A549 (cell line): ENCODE measurements around the gene TAAR5. TPM values are rescaled to one million over a fixed set of nuclear protein-coding genes. Genes with fewer than 3 reads are reported as not detected.
"Not testable (repeated sequence)": the region's sequence is repeated elsewhere in the genome, so short reads cannot be mapped to it uniquely, and the experiment has no call there.

Source experiments
- ATAC-seq, 2 experiments: fragments of 200-7000 bp in 1 of 2; fragments of >200 bp in 1 of 2; cut with Nextera tagmentation in 1 of 2; cut with Tn5 transposase in 1 of 2; 3 replicates each; pipeline versions ENCODE4 v1.8.0 to v1.9.1; 2018 to 2020; ENCODE audit warnings: mild to moderate bottlenecking in 1 of 2, moderate library complexity in 1 of 2
- CTCF ChIA-PET: fragments of 300-600 bp; sonication (Branson Sonifier 250); formaldehyde crosslinking; extraction: SDS; loops from one replicate; lab custom pipeline; 2021; ENCODE audit warnings: antibody characterized with exemption, inconsistent platforms; lab: Yijun Ruan, JAX
- POLR2A ChIA-PET: fragments of 350-600 bp; formaldehyde crosslinking; extraction: SDS; loops from one replicate; lab custom pipeline; 2021; ENCODE audit warnings: antibody characterized with exemption, inconsistent platforms; lab: Yijun Ruan, JAX
- DNase-seq, 2 experiments: peaks; one replicate each; pipeline versions ENCODE4 v3.0.0 to v3.0.0-alpha.2; 2011 to 2016; ENCODE audit warnings: low read depth in 1 of 2, low spot score in 1 of 2
- FAIRE-seq: peaks from 2 replicates; lab custom pipeline; 2011; peaks lifted over from hg19 to GRCh38; lab: Jason Lieb, UNC
- H3K27ac ChIP-seq, 2 experiments: fragments of >200 bp; sonication (Bioruptor Twin); formaldehyde crosslinking; 3 replicates each; pipeline ENCODE4 v1.5.1; 2016 to 2017
- H3K4me1 ChIP-seq: fragments of >200 bp; sonication (Bioruptor Twin); formaldehyde crosslinking; 3 replicates; pipeline ENCODE4 v1.6.1; 2016
- H3K4me2 ChIP-seq: fragments of >200 bp; sonication (Bioruptor Twin); formaldehyde crosslinking; 3 replicates; pipeline ENCODE4 v1.6.1; 2016
- H3K4me3 ChIP-seq: fragments of >200 bp; sonication (Bioruptor Twin); formaldehyde crosslinking; 3 replicates; pipeline ENCODE4 v1.5.1; 2016
- H3K9me3 ChIP-seq: fragments of >200 bp; sonication (Bioruptor Twin); formaldehyde crosslinking; 3 replicates; pipeline ENCODE4 v1.6.1; 2016
- CBX2 ChIP-seq: fragments of 200-600 bp; sonication (generic); IDR thresholded peaks from 2 replicates; pipeline ENCODE4 v1.6.1; 2016; ENCODE audit warnings: low read depth, mild to moderate bottlenecking, borderline replicate concordance
- CBX8 ChIP-seq: fragments of 200-600 bp; sonication (generic); IDR thresholded peaks from 2 replicates; pipeline ENCODE4 v1.6.1; 2016
- HMGXB4 ChIP-seq: fragments of 250-450 bp; sonication (Bioruptor Pico); IDR thresholded peaks from 2 replicates; pipeline ENCODE4 v1.5.0; 2021; ENCODE audit warnings: mild to moderate bottlenecking, moderate library complexity, borderline replicate concordance
- HOXA7 ChIP-seq: fragments of 250-450 bp; sonication (Bioruptor Pico); IDR thresholded peaks from 2 replicates; pipeline ENCODE4 v1.5.0; 2020; ENCODE audit warnings: mild to moderate bottlenecking, moderate library complexity
- HOXB5 ChIP-seq: fragments of 250-450 bp; sonication (Bioruptor Pico); IDR thresholded peaks from 2 replicates; pipeline ENCODE4 v1.5.0; 2020; ENCODE audit warnings: mild to moderate bottlenecking, moderate library complexity
- KDM5A ChIP-seq: fragments of 200-600 bp; sonication (generic); IDR thresholded peaks from 2 replicates; pipeline ENCODE4 v1.6.1; 2016; ENCODE audit warnings: antibody characterized with exemption, mild to moderate bottlenecking
- MAZ ChIP-seq: fragments of 150-350 bp; IDR thresholded peaks from 2 replicates; pipeline ENCODE4 v1.6.1; 2014; ENCODE audit warnings: antibody characterized with exemption, low read depth, low read length, borderline replicate concordance
- MYC ChIP-seq: IDR thresholded peaks from 2 replicates; pipeline ENCODE4 v1.6.1; 2012; ENCODE audit warnings: mild to moderate bottlenecking, inconsistent platforms, low read length, improper control_type of control experiment, borderline replicate concordance
- NFE2L2 ChIP-seq: fragments of 150-350 bp; conservative IDR thresholded peaks from 2 replicates; pipeline ENCODE4 v1.6.1; 2014; ENCODE audit warnings: low read length
- REST ChIP-seq: fragments of 200-600 bp; sonication (generic); IDR thresholded peaks from 2 replicates; pipeline ENCODE4 v1.6.1; 2016; ENCODE audit warnings: antibody characterized with exemption, mild to moderate bottlenecking, moderate library complexity
- RNF2 ChIP-seq: fragments of 200-600 bp; sonication (generic); IDR thresholded peaks from 2 replicates; pipeline ENCODE4 v1.6.1; 2016; ENCODE audit warnings: low read depth, mild to moderate bottlenecking, antibody characterized with exemption, moderate library complexity, borderline replicate concordance
- ZC3H11A ChIP-seq: fragments of 450-650 bp; IDR thresholded peaks from 2 replicates; pipeline ENCODE4 v1.6.1; 2014; ENCODE audit warnings: antibody characterized with exemption, mild to moderate bottlenecking
- ZFP36 ChIP-seq: fragments of 450-650 bp; IDR thresholded peaks from 2 replicates; pipeline ENCODE4 v1.6.1; 2014; ENCODE audit warnings: borderline replicate concordance; ENCODE audit not compliant: partially characterized antibody
- WGBS: methylation state at CpG from one replicate; pipeline ENCODE4 v1.1.6; 2017; ENCODE audit errors: missing lambda C conversion rate; 5-methylcytosine and 5-hydroxymethylcytosine counted together
- polyA plus RNA-seq, 4 experiments: library from polyadenylated mRNA; depleted of rRNA in 3 of 4; stranded (reverse); fragments of >200 nt; fragmentation: RNase III in 1 of 4; extraction: RNeasy Plus Mini Kit Qiagen cat#74134 plus additional on column Dnase treatment in 1 of 4; gene quantifications; 2 replicates in 3 of 4; 3 replicates in 1 of 4; pipeline ENCODE4 v1.2.3, GENCODE V29; 2011 to 2017
- TF ChIP-seq, protein P1 (sequence below): fragments of 450-650 bp; IDR thresholded peaks from 2 replicates; pipeline ENCODE4 v1.6.1; 2014; ENCODE audit warnings: antibody characterized with exemption
- TF ChIP-seq, protein P2 (sequence below): IDR thresholded peaks from 2 replicates; pipeline ENCODE4 v1.6.1; 2012

The TAAR5 gene
- polyA plus RNA-seq, 2 of the 4 experiments (the other 2 are of a cell fraction): not detected

GRCh38 chr6:132567566-132567965, 22.0 kb downstream of the TAAR5 start:
- no peak overlapping the region for H3K27ac ChIP-seq
- H3K4me1 ChIP-seq: no peaks in the 10 kb centered on the region
- H3K4me2 ChIP-seq: no peak overlapping the region
- FAIRE-seq (no peak), ATAC-seq (no peak), DNase-seq (no peak)
- no peaks in the 10 kb centered on the region for H3K9me3 ChIP-seq
- ChIA-PET POLR2A (no interaction called here), CTCF (no interaction called here)
- no peak for TF ChIP-seq CBX8
- no peak for TF ChIP-seq NFE2L2
- TF ChIP-seq ZFP36: no peak
- no peak for TF ChIP-seq CBX2
- TF ChIP-seq, protein P1, sequence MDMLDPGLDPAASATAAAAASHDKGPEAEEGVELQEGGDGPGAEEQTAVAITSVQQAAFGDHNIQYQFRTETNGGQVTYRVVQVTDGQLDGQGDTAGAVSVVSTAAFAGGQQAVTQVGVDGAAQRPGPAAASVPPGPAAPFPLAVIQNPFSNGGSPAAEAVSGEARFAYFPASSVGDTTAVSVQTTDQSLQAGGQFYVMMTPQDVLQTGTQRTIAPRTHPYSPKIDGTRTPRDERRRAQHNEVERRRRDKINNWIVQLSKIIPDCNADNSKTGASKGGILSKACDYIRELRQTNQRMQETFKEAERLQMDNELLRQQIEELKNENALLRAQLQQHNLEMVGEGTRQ: no peak
- no peak for TF ChIP-seq KDM5A
- no peak for TF ChIP-seq HMGXB4 (CRISPR knock-in tag)
- TF ChIP-seq, protein P2, sequence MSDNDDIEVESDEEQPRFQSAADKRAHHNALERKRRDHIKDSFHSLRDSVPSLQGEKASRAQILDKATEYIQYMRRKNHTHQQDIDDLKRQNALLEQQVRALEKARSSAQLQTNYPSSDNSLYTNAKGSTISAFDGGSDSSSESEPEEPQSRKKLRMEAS: no peak
- TF ChIP-seq MYC: no peak
- TF ChIP-seq HOXA7 (CRISPR knock-in tag): no peak
- WGBS: 10% methylated on average over 1 of the region's 1 CpG
- H3K4me3 ChIP-seq: no peak overlapping the region

DNA sequence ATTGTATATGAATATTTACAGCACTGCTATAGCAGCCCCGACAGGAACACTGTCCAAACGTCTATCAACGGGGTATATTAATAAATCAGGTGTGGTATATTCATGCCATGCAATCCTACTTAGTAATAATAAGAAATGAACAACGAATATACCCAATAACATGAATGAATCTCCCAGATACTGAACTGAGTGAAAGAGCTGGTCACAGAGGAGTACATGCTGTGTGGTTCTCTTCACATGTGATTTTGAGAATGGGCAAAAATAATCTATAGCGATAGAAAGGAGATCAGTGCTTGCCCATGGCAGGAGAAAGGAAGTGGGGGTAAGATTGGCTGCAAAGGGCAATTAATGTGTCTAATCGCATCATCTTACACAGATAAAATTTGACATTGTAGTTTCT, 23.1 kb downstream of the TAAR5 start:
- DNase-seq: no peak
- ChIA-PET CTCF (no interaction called here), POLR2A (no interaction called here)

DNA sequence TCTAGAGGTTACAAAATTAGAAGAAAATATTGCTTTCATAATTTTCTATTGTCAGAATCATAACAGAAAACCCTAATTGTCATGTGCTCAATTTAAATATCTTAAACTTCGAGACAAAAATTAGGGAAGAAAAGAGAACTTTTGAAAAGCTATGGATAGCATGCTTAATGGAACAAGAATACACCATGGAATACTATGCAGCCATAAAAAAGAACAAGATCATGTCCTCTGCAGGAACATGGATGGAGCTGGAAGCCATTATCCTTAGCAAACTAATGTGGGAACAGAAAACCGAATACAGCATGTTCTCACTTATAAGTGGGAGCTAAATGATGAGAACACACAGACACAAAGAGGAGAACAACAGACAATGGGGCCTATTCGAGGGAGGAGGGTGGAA, 29.5 kb downstream of the TAAR5 start:
- H3K4me2 ChIP-seq, DNase-seq, ATAC-seq, POLR2A ChIA-PET, H3K4me3 ChIP-seq, FAIRE-seq, H3K4me1 ChIP-seq, H3K9me3 ChIP-seq, CTCF ChIA-PET, H3K27ac ChIP-seq: not testable (repeated sequence)
- under 1% methylated on average over 3 of the region's 3 CpGs for WGBS

More for the DNA sequence above, 23.1 kb downstream of the TAAR5 start:
- FAIRE-seq (no peak), ATAC-seq (no peak)
- Histone ChIP-seq H3K9me3 (no peaks in the 10 kb centered on the region), H3K4me3 (no peak overlapping the region), H3K4me2 (no peak overlapping the region), H3K27ac (no peak overlapping the region), H3K4me1 (no peaks in the 10 kb centered on the region)
- 59% methylated on average over 6 of the region's 6 CpGs for WGBS
- TF ChIP-seq CBX8 (peak; percentile 95), HOXB5 (CRISPR knock-in tag) (no peak), RNF2 (peak; percentile 77; the same call in 1 of the 2 replicates)

- no peak for TF ChIP-seq HOXA7 (CRISPR knock-in tag)
- TF ChIP-seq, all 56 proteins: peak for 0
- Histone ChIP-seq H3K9me3 (no peaks in the 10 kb centered on the region), H3K4me1 (no peaks in the 10 kb centered on the region), H3K4me2 (no peak within 1 kb of the TSS), H3K4me3 (no peak within 1 kb of the TSS), H3K27ac (no peak within 1 kb of the TSS)
- WGBS: 69% methylated on average over 2 of the region's 2 CpGs
- FAIRE-seq: no peak
- ChIA-PET POLR2A (no interaction called here), CTCF (interaction anchor here (1.5 kb wide), 1 partner anchor 22 kb away, joined by 3 read pairs; no protein-coding TSS in a partner anchor)
- no peak for ATAC-seq
- DNase-seq: no peak
These were observed 37.2 kb downstream of the TAAR5 start, which contains the start of gene TAAR8 for GRCh38 chr6:132552372-132552771. TAAR8 (plus strand) TSS chr6:132552672; CDS start chr6:132552693, 21 bp downstream.

DNA sequence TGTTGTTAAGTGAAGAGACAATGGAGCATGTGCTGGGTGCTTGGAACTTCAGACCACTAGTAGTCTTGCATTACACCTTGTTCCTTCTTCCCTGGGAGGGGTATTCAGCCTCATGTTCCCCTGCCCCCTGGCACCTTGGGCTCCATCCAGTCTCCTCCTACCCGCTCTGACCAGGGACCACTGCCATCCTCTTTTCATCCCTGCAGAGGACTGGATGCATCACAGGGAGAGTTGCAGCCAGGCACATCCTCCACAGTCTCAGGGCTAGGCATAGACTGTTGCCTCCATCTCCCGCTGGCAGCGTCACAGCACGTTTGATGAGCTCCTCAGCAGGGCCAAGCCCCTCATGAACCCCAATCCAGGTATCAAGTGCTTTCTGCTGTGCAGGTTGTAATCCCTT, 38.3 kb downstream of the TAAR5 start:
- FAIRE-seq (no peak), ATAC-seq (no peak)
- 0% methylated on average over 1 of the region's 4 CpGs for WGBS

More for the DNA sequence above, 38.3 kb downstream of the TAAR5 start:
- POLR2A ChIA-PET: no interaction called here
- H3K4me3 ChIP-seq: no peak overlapping the region
- no peaks in the 10 kb centered on the region for H3K4me1 ChIP-seq
- H3K27ac ChIP-seq: no peak overlapping the region
- no peak overlapping the region for H3K4me2 ChIP-seq
- H3K9me3 ChIP-seq: no peaks in the 10 kb centered on the region
- CTCF ChIA-PET: no interaction called here
- no peak for DNase-seq
- TF ChIP-seq ZC3H11A (no peak), MAZ (no peak), REST (no peak)
- TF ChIP-seq, all 56 proteins: peak for 0
